Measurements from ENCODE around the gene KIF16B.
"Not testable (repeated sequence)": the region's sequence is repeated elsewhere in the genome, so short reads cannot be mapped to it uniquely, and the experiment has no call there.

Gene KIF16B

GRCh38 chr20:16283307-16283706 lies 289.9 kb downstream of the KIF16B start:
- DNase-seq: no peak

DNA sequence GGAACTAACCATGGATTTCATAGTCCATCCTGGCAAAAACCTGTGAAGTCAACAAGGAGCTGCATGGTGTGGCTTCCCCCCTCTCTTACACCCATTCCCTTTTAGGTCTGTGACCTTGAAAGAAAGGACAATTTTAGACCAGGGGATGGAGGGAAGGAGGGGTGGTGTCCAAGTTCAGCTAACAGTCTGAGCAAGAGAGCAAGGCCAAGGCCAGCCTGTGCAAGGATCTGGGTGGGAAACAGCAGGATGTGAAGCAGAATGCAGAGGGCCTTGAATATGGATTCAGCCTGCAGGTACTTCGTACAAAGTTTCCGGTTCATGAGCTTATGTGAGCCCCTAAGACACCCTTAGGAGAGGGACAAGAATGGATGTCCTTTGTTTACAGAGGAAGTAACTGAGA lies 293.0 kb downstream of the KIF16B start:
- no peak for DNase-seq

GRCh38 chr20:16279320-16279719 lies 293.9 kb downstream of the KIF16B start:
- DNase-seq: no peak

DNA sequence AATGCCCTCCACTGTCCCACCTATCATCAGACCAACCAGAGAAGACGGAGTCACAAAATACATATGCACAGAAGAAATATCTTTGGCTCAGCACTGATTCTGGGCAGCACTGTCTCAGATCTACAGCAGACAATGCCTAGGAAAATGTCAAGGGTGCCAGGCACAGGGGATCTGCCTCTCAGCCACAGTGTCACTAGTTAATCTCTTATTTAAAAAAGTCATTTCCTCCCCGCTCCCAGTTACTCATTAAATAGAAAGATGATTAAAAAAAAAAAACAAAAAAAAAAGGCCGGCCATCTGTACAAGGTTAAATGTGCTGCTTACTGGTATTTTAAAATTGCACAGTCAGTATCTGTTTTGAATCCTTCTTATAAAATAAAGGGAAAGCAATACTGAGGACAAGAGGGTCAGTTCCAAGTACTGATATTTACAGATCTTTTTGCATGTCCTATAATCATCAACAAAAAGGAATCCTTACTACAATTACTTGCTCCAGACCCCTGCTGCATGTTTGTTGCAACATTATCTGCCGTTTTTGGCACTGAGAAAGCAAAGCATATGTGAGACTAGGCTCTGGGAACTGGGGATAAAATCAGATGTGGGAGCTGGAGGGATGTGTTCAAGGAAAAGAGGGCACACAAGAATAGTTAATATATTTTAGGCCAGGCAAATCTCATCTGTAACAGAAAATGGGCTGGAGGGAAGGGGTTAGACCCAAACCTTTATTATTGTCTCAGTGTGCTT lies 299.3 kb downstream of the KIF16B start:
- no peak for DNase-seq

- DNase-seq: no peak
These were observed 300.4 kb downstream of the KIF16B start for GRCh38 chr20:16272780-16273360.

DNA sequence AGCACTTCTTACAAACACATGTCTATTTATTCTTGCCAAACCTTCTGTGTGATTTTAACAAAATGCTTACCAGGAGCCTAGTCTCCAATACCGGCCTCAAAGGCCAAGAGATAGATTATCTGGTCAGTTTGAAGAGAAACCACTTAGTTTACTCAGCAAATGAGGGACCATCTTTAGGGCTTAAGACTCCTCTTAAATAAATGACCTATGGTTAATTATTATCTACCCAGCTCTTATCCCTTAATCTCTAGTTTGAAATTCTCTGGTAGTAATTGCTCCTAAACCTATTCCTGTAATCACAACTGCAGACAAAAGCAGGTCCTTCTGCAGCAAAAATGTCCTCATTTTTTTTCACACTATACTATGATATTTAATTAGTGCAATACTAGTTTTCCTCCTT lies 301.8 kb downstream of the KIF16B start:
- no peak for DNase-seq

DNA sequence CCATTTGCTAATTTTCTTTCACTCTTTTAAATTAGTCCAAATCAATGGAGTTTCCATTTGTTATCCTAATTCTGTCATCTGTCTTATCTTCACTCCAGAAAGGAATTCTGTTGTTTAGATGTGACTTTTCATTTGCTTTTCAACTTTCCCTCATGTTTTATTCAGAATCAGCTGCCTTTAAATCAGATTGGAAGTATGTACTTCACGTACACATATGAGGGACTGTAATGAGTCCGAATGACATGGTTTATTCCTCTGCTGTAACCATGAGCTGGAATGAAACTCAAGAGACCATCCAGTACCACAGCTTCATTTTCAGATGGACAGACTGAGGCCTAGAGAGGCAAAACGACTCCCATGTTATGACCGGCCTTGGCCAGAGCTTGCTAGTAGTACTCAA lies 302.3 kb downstream of the KIF16B start:
- no peak for DNase-seq

DNA sequence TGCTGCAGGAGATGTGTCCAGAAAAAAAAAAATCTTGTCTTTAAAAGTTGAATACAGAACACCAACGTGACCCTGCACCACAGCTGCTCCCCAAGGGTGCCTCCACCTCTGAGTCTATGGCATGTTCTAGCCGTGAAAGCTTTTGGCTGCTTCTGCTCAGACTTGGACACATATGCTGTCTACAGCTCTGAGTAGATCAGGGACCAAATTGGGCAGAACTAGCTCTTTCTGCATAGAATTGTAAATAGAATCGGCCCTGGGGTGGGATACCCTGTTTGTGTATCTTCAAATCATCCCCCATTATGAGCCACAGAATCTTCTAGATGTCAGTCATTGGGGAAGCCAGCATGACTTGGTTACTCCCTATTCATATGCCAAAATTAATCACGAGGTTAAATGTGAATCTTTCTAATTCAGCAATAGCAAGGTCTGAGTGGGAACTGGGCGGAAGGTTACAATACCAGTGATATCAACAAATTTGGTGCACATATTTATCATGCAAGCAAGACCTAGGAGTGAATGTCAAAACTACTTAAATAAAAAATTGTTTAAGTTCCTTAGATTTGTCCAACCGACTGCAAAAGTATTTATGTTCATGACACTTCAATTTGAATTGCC lies 302.8 kb downstream of the KIF16B start:
- no peak for DNase-seq

- DNase-seq: no peak
These were observed 305.7 kb downstream of the KIF16B start for GRCh38 chr20:16267526-16267925.

- DNase-seq: no peak
These were observed 307.9 kb downstream of the KIF16B start for GRCh38 chr20:16265334-16265733.

GRCh38 chr20:16263582-16263981 lies 309.7 kb downstream of the KIF16B start:
- DNase-seq: no peak

DNA sequence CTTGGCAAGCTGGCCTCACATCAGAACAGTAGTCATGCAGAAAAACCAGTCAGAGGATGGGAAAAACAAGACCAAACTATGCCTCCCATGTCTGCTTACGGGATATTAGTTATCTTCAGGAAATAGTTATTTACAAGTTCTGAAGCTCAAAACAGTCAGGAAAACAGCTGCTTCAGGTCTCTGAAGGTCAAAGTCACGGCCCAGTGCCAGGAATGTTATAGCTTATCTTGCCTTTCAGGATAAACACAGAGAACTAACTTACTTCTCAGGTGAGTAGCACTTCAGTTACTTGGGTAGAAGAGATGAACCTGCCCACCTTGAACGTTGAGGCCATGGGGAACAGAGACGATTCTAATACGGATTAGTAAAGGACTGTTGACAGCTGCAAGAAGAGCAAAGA lies 310.7 kb downstream of the KIF16B start:
- no peak for DNase-seq

GRCh38 chr20:16261733-16262273 lies 311.4 kb downstream of the KIF16B start:
- no peak for DNase-seq

DNA sequence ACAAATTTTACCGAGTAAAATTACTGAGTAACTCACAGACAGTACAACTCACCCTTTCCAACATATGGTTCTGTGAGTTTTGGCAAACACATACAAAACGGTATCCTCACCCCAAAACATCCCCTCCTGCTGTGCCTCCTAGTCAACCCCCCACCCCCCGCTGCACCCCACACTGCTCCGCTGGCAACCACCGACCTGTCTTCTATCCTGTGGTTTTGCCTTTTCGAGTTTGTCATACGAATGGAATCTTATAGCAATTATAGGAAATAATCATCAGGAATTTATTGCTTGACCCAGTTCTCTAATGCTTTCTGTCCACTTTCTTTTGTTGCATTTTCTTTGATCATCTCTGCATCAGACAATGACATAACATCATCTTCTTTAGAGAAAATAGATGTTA lies 312.3 kb downstream of the KIF16B start:
- DNase-seq: no peak

DNA sequence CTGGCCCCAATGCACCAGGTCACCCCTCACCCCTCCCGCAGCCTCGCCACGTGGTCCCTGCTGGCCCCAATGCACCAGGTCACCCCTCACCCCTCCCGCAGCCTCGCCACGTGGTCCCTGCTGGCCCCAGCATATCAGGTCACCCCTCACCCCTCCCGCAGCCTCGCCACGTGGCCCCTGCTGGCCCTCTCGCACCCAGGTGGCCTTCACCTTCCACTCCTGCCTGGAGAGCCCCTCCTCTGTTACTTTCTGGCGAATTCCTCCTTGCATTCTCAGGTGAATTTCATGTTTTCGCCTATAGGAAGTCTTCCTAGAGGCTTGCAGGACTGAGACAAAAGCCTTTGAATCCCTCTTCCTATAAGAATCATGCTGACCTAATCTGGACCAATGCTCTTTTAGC lies 313.1 kb downstream of the KIF16B start:
- DNase-seq: not testable (repeated sequence)

DNA sequence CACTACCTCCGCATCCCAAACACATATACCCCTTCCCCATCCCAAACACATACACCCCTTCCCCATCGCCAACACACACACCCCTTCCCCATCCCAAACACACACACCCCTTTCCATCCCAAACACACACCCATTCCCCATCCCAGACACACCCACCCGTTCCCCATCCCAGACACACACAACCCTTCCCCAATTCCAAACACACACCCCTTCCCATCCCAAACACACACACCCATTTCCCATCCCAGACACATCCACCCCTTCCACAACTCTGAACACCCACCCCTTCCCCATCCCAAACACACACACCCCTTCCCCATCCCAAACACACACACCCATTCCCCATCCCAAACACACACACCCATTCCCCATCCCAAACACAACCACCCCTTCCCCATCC lies 314.5 kb downstream of the KIF16B start:
- DNase-seq: no peak

DNA sequence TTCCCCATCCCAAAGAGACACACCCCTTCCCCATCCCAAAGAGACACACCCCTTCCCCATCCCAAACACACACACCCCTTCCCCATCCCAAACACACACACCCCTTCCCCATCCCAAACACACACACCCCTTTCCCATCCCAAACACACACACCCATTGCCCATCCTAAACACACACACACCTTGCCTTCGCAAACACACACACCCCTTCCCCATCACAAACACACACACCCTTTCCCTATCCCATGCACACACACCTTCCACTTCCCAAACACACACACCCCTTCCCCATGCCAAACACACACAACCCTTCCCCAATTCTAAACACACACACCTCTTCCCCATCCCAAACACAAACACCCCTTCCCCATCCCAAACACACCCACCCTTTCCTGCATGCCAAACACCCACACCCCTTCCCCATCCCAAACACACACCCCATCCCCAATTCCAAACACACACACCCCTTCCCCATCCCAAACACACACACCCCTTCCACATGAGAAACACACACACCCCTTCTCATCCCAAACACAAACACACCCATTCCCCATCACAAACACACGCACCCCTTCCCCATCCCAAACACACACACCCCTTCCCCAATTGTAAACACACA lies 315.3 kb downstream of the KIF16B start:
- DNase-seq: no peak

GRCh38 chr20:16257021-16257420 lies 316.2 kb downstream of the KIF16B start:
- DNase-seq: no peak

GRCh38 chr20:16246870-16247269 lies 326.4 kb downstream of the KIF16B start:
- DNase-seq: no peak

- no peak for DNase-seq
These were observed 327.0 kb downstream of the KIF16B start for GRCh38 chr20:16246291-16246690.

GRCh38 chr20:16245879-16246278 lies 327.4 kb downstream of the KIF16B start:
- no peak for DNase-seq

GRCh38 chr20:16244892-16245291 lies 328.4 kb downstream of the KIF16B start:
- DNase-seq: no peak

GRCh38 chr20:16243470-16243869 lies 329.8 kb downstream of the KIF16B start:
- DNase-seq: no peak

DNA sequence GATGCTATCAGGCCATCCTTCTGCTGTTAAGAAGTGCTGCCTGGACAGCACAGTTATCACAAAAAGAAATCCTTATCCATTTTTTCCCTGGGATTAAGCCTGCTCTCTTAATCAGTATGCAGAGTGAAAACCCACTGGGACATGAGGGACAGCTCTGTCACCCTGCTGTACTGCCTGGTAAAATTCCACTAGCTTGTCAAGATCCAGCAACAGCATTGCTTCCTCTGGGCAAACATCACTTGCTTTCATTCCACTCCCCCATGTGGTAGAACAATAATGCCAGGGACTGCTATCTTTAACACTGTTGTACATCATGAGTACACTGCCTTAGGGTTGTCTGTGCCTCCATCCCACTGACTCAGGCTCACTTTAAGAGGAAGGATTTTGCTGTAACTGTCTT lies 331.3 kb downstream of the KIF16B start:
- DNase-seq: no peak
